GM10248 (cell line): ENCODE measurements around the gene ENTPD7.

Source experiments
- CTCF ChIA-PET: fragments of 300-600 bp; sonication (Branson Sonifier 250); formaldehyde crosslinking; extraction: SDS; loops from one replicate; lab custom pipeline; 2021; ENCODE audit warnings: antibody characterized with exemption; lab: Yijun Ruan, JAX
- POLR2A ChIA-PET: fragments of 350-650 bp; sonication (Branson Sonifier 250); formaldehyde crosslinking; extraction: SDS; loops from one replicate; lab custom pipeline; 2020; ENCODE audit warnings: antibody characterized with exemption; lab: Yijun Ruan, JAX
- DNase-seq: peaks from one replicate; pipeline ENCODE4 v3.0.0; 2012; ENCODE audit errors: extremely low spot score
- TF ChIP-seq, protein P1 (sequence below): IDR thresholded peaks from 2 replicates; pipeline ENCODE4 v1.5.1; 2012; ENCODE audit warnings: mild to moderate bottlenecking, low read depth; ENCODE audit errors: extremely low read depth, missing control alignments, control extremely low read depth

ENTPD7 gene, protein sequence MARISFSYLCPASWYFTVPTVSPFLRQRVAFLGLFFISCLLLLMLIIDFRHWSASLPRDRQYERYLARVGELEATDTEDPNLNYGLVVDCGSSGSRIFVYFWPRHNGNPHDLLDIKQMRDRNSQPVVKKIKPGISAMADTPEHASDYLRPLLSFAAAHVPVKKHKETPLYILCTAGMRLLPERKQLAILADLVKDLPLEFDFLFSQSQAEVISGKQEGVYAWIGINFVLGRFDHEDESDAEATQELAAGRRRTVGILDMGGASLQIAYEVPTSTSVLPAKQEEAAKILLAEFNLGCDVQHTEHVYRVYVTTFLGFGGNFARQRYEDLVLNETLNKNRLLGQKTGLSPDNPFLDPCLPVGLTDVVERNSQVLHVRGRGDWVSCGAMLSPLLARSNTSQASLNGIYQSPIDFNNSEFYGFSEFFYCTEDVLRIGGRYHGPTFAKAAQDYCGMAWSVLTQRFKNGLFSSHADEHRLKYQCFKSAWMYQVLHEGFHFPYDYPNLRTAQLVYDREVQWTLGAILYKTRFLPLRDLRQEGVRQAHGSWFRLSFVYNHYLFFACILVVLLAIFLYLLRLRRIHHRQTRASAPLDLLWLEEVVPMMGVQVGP

DNA sequence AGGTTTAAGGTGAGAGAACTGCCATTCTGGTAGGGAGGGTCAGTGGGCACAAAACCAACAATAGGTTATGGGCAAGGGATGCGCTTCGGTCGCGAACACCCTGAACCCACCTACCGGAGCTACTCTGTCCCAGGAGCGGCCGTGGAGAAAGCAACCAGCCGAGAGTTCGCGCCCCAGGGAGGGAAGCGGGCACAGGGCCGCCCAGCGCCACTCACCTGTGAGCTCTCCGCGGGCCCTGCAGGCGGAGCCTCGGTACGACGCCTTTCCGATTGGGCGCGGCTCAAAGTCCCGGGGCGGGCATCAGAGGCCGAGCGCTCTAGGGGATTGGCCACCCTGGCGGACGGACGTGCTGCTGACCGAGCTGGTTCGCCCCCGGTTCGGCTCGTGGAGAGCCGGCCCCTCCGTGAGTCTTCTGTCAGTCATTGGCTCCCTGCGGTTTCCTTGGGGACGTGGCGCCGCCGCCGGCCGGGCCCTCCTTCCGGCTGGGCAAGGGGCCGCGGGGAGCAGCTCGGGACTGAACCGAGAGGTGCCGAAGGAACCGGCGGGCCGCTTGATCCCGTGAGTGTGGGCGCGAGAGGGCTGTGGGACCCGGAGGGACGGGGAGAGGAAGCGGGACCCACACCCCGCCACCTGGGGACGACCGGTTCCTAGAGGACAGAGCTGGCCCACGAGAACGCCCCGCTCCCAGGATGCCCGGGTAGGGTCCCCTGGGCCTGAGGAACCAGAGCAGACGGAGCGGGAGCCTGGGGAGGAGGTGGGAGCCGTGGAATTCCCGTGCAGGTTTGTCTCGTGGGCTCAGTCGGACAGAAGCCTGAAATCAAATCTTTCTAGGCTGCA, at the start of gene ENTPD7:
ENTPD7 (plus strand) TSS at position 479 of the 837 bp plus-strand sequence. CDS start 448 bp downstream, outside the sequence.
- peak; percentile 100 for DNase-seq
- ChIA-PET CTCF (interaction anchor here (0.5 to 2.9 kb wide), 10 partner anchors 11 to 73 kb away, joined by 3 to 8 read pairs (median 4); partner anchors contain the start of genes COX15 and CUTC), POLR2A (interaction anchor here (0.6 to 1.4 kb wide), 4 partner anchors 20 to 40 kb away, joined by 3 to 4 read pairs (median 4); partner anchors contain the start of gene SLC25A28)
- TF ChIP-seq, protein P1, sequence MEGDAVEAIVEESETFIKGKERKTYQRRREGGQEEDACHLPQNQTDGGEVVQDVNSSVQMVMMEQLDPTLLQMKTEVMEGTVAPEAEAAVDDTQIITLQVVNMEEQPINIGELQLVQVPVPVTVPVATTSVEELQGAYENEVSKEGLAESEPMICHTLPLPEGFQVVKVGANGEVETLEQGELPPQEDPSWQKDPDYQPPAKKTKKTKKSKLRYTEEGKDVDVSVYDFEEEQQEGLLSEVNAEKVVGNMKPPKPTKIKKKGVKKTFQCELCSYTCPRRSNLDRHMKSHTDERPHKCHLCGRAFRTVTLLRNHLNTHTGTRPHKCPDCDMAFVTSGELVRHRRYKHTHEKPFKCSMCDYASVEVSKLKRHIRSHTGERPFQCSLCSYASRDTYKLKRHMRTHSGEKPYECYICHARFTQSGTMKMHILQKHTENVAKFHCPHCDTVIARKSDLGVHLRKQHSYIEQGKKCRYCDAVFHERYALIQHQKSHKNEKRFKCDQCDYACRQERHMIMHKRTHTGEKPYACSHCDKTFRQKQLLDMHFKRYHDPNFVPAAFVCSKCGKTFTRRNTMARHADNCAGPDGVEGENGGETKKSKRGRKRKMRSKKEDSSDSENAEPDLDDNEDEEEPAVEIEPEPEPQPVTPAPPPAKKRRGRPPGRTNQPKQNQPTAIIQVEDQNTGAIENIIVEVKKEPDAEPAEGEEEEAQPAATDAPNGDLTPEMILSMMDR, result peak; percentile 10

DNA sequence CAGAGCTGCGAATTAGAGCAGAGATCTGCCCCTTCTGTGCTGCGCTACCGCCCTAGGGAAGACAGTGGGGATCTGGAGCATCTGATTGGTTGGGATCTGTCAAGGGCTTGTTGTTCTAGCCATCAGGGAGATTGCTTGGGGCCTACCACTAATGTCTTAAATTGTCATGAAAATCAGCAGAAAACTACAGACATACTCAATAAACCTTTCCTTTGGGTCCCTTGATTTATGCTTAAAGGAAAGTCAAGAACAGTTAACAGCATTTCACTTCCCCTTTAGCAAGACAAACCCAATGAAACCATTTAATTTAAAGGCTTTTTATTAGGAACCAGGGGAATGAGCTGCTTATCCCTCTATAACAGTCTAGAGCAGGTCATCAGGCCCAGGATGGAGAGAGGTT, 49.1 kb upstream of the ENTPD7 start:
- ChIA-PET CTCF (interaction anchor here (1.4 to 3.3 kb wide), 4 partner anchors 8 to 238 kb away, joined by 3 to 55 read pairs (median 10); partner anchors contain the start of gene SLC25A28), POLR2A (no interaction called here)
- TF ChIP-seq, protein P1, result no peak
- DNase-seq, result no peak

DNA sequence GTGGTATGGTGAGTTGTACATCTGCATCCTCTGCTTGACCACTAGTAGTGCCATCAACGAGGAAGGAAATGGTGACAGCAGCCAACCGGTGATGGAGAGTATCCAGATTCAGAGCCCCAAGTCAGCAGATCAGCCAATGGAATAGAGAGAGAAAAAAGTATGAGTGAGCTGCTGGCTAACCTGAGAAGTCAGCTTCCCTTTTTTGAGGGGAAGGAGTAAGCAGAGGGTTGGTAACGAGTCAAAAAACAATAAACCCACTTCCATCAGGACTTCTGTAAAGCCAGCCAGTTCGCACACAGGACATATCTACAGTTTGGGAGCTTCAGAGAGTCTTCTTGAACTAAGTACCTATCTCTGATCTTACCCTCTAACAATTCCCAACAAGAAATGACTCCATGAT, 48.0 kb upstream of the ENTPD7 start:
- ChIA-PET CTCF (interaction anchor here (0.6 to 7.0 kb wide), 19 partner anchors 9 to 239 kb away, joined by 3 to 64 read pairs (median 6); partner anchors contain the start of genes ENTPD7, GOT1 and SLC25A28), POLR2A (no interaction called here)
- TF ChIP-seq, protein P1, result no peak
- DNase-seq, result no peak

DNA sequence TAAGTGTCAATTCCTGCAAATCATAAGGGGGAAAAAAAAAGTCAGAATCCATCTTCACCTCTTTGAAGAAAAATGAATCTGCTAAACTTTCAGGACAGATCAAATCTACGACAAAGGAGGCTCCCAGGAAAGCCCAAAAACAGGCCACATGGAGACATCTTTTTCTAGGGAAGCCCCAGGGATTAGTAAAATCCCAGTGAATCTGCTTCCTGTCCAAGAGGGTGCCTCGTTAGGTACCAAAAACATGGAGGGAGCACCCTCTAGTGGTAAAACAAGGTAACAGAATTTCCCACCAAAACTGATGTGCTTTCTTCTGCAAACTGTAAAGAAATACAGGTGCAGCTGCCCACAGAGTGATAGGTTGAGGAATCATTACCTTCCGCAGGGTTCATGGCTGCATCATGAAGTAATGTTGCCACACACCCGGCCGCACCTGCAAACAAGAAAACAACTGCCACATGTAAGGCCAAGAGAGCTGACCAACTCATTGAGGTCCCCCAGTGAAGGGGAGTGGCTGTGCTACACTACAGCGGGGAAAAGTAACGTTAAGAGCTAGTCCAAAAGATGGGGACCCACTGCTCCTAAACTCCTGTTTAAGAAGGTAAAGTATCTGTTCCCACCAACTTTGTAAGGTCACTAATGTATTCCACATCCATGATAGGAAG, 47.0 kb upstream of the ENTPD7 start:
- POLR2A ChIA-PET, result no interaction called here
- CTCF ChIA-PET, result interaction anchor here (0.7 to 7.0 kb wide), 28 partner anchors 8 to 1442 kb away, joined by 3 to 64 read pairs (median 5); partner anchors contain the start of genes ENTPD7, GOT1 and SLC25A28

DNA sequence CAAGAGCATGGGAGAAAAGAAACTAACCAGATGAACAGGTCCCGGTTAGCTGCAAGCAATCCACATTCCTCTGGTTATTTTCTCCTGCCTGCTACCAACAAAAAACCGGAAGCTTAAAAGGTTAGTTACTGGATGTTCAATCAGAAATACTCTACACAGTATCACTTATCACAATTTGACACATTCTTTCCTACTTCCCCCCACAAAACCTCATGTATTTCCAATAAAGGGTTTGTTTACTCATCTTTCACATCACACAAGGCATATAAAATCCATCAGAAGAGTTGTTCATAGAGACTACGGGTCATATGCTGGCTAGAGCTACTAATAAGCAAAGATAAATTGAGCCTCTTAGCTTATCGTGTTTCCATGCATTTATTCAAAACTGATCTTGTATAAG, 43.9 kb upstream of the ENTPD7 start:
- TF ChIP-seq, protein P1, result no peak
- CTCF ChIA-PET, result interaction anchor here (0.9 to 7.0 kb wide), 10 partner anchors 10 to 222 kb away, joined by 3 to 64 read pairs (median 5); no protein-coding TSS in a partner anchor
- POLR2A ChIA-PET, result no interaction called here
- no peak for DNase-seq

More for the DNA sequence above, 47.0 kb upstream of the ENTPD7 start:
- TF ChIP-seq, protein P1, result peak; percentile 80
- peak; percentile 69 for DNase-seq
